Measurements from ENCODE around the gene THTPA.

- no peak for TF ChIP-seq MYC (IDR thresholded peaks at IDR 0.05; ENCODE audit: low read depth, low read length)
- no peak for TF ChIP-seq POLR2A (IDR thresholded peaks at IDR 0.05; ENCODE audit: extremely low read depth, insufficient read length)
- no peak for TF ChIP-seq CTCF (IDR thresholded peaks at IDR 0.05; ENCODE audit: low read depth, low read length)
- TF ChIP-seq MAX (IDR thresholded peaks at IDR 0.05; ENCODE audit: low read depth, low read length) = no peak
Measured at GRCh38 chr14:23561873-23562821, 6.1 kb downstream of the THTPA start.

All from NB4 (cell line).